GM12878 (cell line): Measurements from ENCODE around the gene RUFY2.

Experiments
- BHLHE40 ChIP-seq, 2 experiments: fragments of 450-650 bp in 1 of 2; IDR thresholded peaks; 2 replicates each; pipeline ENCODE4 v1.6.1; 2011 to 2017; ENCODE audit warnings: low read depth in 2 of 2, borderline replicate concordance in 1 of 2, improper control_type of control experiment in 1 of 2, low read length in 1 of 2, mild to moderate bottlenecking in 1 of 2
- CREB1 ChIP-seq: IDR thresholded peaks from 2 replicates; pipeline ENCODE4 v1.6.1; 2012; ENCODE audit warnings: low read depth, mild to moderate bottlenecking, inconsistent platforms
- CTCF ChIP-seq, 3 experiments: IDR thresholded peaks in 2 of 3; conservative IDR thresholded peaks in 1 of 3; 2 replicates each; pipeline ENCODE4 v1.5.1; 2011; ENCODE audit warnings: low read depth in 3 of 3, low read length in 3 of 3, mild to moderate bottlenecking in 3 of 3, control low read depth in 2 of 3, moderate library complexity in 2 of 3, inconsistent platforms in 1 of 3, mixed read lengths in 1 of 3; ENCODE audit not compliant: control insufficient read depth in 2 of 3, insufficient read depth in 1 of 3; ENCODE audit errors: extremely low read depth in 1 of 3
- EP300 ChIP-seq, 2 experiments: fragments of 150-350 bp in 1 of 2; IDR thresholded peaks; 2 replicates each; pipeline ENCODE4 v1.6.1; 2011 to 2012; ENCODE audit warnings: low read depth in 2 of 2, low read length in 2 of 2, borderline replicate concordance in 1 of 2, improper control_type of control experiment in 1 of 2, inconsistent platforms in 1 of 2; ENCODE audit not compliant: control insufficient read depth in 1 of 2
- NFYB ChIP-seq: IDR thresholded peaks from 2 replicates; pipeline ENCODE4 v1.6.1; 2011; ENCODE audit warnings: low read depth, mild to moderate bottlenecking, low read length, improper control_type of control experiment, moderate library complexity; ENCODE audit not compliant: insufficient read depth
- POLR2A ChIP-seq: IDR thresholded peaks from 2 replicates; pipeline ENCODE4 v1.6.1; 2011; ENCODE audit warnings: low read depth, mild to moderate bottlenecking, low read length
- RELA ChIP-seq: fragments of 450-650 bp; IDR thresholded peaks from 2 replicates; pipeline ENCODE4 v1.8.0; 2014; ENCODE audit warnings: borderline replicate concordance; ENCODE audit not compliant: partially characterized antibody
- RFX5 ChIP-seq: IDR thresholded peaks from 2 replicates; pipeline ENCODE4 v1.6.1; 2011; ENCODE audit warnings: low read depth, low read length, improper control_type of control experiment
- TCF7 ChIP-seq: IDR thresholded peaks from 2 replicates; pipeline ENCODE4 v1.6.1; 2014; ENCODE audit warnings: antibody characterized with exemption, borderline replicate concordance
- YBX1 ChIP-seq: fragments of 450-650 bp; IDR thresholded peaks from 2 replicates; pipeline ENCODE4 v1.6.1; 2016; ENCODE audit warnings: antibody characterized with exemption
- TF ChIP-seq, protein P1 (sequence below): fragments of 450-650 bp; IDR thresholded peaks from 2 replicates; pipeline ENCODE4 v1.6.1; 2017; ENCODE audit warnings: mild to moderate bottlenecking
- TF ChIP-seq, protein P2 (sequence below): IDR thresholded peaks from 2 replicates; pipeline ENCODE4 v1.6.1; 2012; ENCODE audit warnings: mild to moderate bottlenecking, low read depth, low read length
- TF ChIP-seq, protein P3 (sequence below): fragments of 450-650 bp; IDR thresholded peaks from 2 replicates; pipeline ENCODE4 v1.6.1; 2014; ENCODE audit warnings: mild to moderate bottlenecking
- TF ChIP-seq, protein P4 (sequence below): IDR thresholded peaks from 2 replicates; pipeline ENCODE4 v1.6.1; 2012; ENCODE audit warnings: low read depth, low read length, improper control_type of control experiment

- TF ChIP-seq, protein P1, sequence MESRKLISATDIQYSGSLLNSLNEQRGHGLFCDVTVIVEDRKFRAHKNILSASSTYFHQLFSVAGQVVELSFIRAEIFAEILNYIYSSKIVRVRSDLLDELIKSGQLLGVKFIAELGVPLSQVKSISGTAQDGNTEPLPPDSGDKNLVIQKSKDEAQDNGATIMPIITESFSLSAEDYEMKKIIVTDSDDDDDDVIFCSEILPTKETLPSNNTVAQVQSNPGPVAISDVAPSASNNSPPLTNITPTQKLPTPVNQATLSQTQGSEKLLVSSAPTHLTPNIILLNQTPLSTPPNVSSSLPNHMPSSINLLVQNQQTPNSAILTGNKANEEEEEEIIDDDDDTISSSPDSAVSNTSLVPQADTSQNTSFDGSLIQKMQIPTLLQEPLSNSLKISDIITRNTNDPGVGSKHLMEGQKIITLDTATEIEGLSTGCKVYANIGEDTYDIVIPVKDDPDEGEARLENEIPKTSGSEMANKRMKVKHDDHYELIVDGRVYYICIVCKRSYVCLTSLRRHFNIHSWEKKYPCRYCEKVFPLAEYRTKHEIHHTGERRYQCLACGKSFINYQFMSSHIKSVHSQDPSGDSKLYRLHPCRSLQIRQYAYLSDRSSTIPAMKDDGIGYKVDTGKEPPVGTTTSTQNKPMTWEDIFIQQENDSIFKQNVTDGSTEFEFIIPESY = no peak; the same call in 1 of the 2 replicates
- TF ChIP-seq CTCF (IDR thresholded peaks at IDR 0.05 in 2 of 3, conservative IDR thresholded peaks at IDR 0.05 in 1 of 3; ENCODE audit: control insufficient read depth in 2 of 3, extremely low read depth in 1 of 3, insufficient read depth in 1 of 3, low read depth in 3 of 3, low read length in 3 of 3) (peak; percentile 56 to 67 (median 57); a peak in 5 of 6 replicates), RELA (peak; percentile 47), EP300 (IDR thresholded peaks at IDR 0.05; ENCODE audit: borderline replicate concordance in 1 of 2, control insufficient read depth in 1 of 2, low read depth in 2 of 2, low read length in 2 of 2) (no peak), YBX1 (no peak), CREB1 (no peak; the same call in 1 of the 2 replicates), NFYB (no peak), TCF7 (no peak), RFX5 (no peak), POLR2A (peak; percentile 87), BHLHE40 (IDR thresholded peaks at IDR 0.05; ENCODE audit: borderline replicate concordance in 1 of 2, low read depth in 2 of 2, low read length in 1 of 2) (peak in 1 of 2 experiments; percentile 74; a peak in 2 of 4 replicates)
- TF ChIP-seq, protein P2, sequence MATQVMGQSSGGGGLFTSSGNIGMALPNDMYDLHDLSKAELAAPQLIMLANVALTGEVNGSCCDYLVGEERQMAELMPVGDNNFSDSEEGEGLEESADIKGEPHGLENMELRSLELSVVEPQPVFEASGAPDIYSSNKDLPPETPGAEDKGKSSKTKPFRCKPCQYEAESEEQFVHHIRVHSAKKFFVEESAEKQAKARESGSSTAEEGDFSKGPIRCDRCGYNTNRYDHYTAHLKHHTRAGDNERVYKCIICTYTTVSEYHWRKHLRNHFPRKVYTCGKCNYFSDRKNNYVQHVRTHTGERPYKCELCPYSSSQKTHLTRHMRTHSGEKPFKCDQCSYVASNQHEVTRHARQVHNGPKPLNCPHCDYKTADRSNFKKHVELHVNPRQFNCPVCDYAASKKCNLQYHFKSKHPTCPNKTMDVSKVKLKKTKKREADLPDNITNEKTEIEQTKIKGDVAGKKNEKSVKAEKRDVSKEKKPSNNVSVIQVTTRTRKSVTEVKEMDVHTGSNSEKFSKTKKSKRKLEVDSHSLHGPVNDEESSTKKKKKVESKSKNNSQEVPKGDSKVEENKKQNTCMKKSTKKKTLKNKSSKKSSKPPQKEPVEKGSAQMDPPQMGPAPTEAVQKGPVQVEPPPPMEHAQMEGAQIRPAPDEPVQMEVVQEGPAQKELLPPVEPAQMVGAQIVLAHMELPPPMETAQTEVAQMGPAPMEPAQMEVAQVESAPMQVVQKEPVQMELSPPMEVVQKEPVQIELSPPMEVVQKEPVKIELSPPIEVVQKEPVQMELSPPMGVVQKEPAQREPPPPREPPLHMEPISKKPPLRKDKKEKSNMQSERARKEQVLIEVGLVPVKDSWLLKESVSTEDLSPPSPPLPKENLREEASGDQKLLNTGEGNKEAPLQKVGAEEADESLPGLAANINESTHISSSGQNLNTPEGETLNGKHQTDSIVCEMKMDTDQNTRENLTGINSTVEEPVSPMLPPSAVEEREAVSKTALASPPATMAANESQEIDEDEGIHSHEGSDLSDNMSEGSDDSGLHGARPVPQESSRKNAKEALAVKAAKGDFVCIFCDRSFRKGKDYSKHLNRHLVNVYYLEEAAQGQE = no peak
- TF ChIP-seq, protein P3, sequence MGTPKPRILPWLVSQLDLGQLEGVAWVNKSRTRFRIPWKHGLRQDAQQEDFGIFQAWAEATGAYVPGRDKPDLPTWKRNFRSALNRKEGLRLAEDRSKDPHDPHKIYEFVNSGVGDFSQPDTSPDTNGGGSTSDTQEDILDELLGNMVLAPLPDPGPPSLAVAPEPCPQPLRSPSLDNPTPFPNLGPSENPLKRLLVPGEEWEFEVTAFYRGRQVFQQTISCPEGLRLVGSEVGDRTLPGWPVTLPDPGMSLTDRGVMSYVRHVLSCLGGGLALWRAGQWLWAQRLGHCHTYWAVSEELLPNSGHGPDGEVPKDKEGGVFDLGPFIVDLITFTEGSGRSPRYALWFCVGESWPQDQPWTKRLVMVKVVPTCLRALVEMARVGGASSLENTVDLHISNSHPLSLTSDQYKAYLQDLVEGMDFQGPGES = no peak
- TF ChIP-seq, protein P4, sequence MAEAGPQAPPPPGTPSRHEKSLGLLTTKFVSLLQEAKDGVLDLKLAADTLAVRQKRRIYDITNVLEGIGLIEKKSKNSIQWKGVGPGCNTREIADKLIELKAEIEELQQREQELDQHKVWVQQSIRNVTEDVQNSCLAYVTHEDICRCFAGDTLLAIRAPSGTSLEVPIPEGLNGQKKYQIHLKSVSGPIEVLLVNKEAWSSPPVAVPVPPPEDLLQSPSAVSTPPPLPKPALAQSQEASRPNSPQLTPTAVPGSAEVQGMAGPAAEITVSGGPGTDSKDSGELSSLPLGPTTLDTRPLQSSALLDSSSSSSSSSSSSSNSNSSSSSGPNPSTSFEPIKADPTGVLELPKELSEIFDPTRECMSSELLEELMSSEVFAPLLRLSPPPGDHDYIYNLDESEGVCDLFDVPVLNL = 0 out of 2 replicates have a peak, but pooled peaks have one; percentile 34
Observed at GRCh38 chr10:68406815-68407548, at the start of gene RUFY2.
